GM18526 (cell line): ENCODE data around the gene ANKS1B.

Experiments used
- POLR2A ChIP-seq: IDR thresholded peaks from 3 replicates; pipeline ENCODE4 v1.6.1; 2011; ENCODE audit not compliant: insufficient read length; ENCODE audit errors: extremely low read depth

The ANKS1B gene

GRCh38 chr12:99752740-99753139 lies 232.0 kb downstream of the ANKS1B start:
- no peak for TF ChIP-seq POLR2A

- TF ChIP-seq POLR2A: no peak
Measured at GRCh38 chr12:99746538-99746937, 238.2 kb downstream of the ANKS1B start.

- TF ChIP-seq POLR2A: no peak
Measured at GRCh38 chr12:99745895-99746294, 238.8 kb downstream of the ANKS1B start.

- no peak for TF ChIP-seq POLR2A
Measured at GRCh38 chr12:99745121-99745520, 239.6 kb downstream of the ANKS1B start.

- no peak for TF ChIP-seq POLR2A
Measured at GRCh38 chr12:99736760-99737269, 247.9 kb downstream of the ANKS1B start.

- TF ChIP-seq POLR2A: no peak
Measured at GRCh38 chr12:99732131-99732530, 252.6 kb downstream of the ANKS1B start.

- TF ChIP-seq POLR2A: no peak
Measured at GRCh38 chr12:99722690-99723486, 261.8 kb downstream of the ANKS1B start.

- no peak for TF ChIP-seq POLR2A
Measured at GRCh38 chr12:99721715-99722275, 262.9 kb downstream of the ANKS1B start.

GRCh38 chr12:99713946-99714520 lies 270.7 kb downstream of the ANKS1B start:
- TF ChIP-seq POLR2A: no peak

GRCh38 chr12:99712281-99712680 lies 272.5 kb downstream of the ANKS1B start:
- no peak for TF ChIP-seq POLR2A

- TF ChIP-seq POLR2A: no peak
Measured at GRCh38 chr12:99711246-99711645, 273.5 kb downstream of the ANKS1B start.

- no peak for TF ChIP-seq POLR2A
Measured at GRCh38 chr12:99709619-99710018, 275.1 kb downstream of the ANKS1B start.

GRCh38 chr12:99709116-99709515 lies 275.6 kb downstream of the ANKS1B start:
- no peak for TF ChIP-seq POLR2A

- TF ChIP-seq POLR2A: no peak
Measured at GRCh38 chr12:99707883-99708282, 276.9 kb downstream of the ANKS1B start.

GRCh38 chr12:99706736-99707473 lies 277.8 kb downstream of the ANKS1B start:
- no peak for TF ChIP-seq POLR2A
